ENCODE results near the gene PLCB4. TPM values are rescaled to one million over a fixed set of nuclear protein-coding genes. Genes with fewer than 3 reads are reported as not detected.

The PLCB4 gene
- total RNA-seq, 4 donors from 2014 or later: 17.4 to 264 (median 28.1) TPM

GRCh38 chr20:9334866-9335265 lies 266.0 kb downstream of the PLCB4 start:
- DNase-seq: no peak
- H3K4me3 ChIP-seq: no peak overlapping the region

GRCh38 chr20:9338101-9338500 lies 269.2 kb downstream of the PLCB4 start:
- no peak overlapping the region for H3K27ac ChIP-seq
- no peak for DNase-seq
- intact Hi-C loops (cut with DNase I; ENCODE audit: low total_unique reads): no loop called here
- H3K4me1 ChIP-seq: no peaks in the 10 kb centered on the region
- TF ChIP-seq POLR2A (IDR thresholded peaks at IDR 0.05): no peak
- TF ChIP-seq, protein P1, sequence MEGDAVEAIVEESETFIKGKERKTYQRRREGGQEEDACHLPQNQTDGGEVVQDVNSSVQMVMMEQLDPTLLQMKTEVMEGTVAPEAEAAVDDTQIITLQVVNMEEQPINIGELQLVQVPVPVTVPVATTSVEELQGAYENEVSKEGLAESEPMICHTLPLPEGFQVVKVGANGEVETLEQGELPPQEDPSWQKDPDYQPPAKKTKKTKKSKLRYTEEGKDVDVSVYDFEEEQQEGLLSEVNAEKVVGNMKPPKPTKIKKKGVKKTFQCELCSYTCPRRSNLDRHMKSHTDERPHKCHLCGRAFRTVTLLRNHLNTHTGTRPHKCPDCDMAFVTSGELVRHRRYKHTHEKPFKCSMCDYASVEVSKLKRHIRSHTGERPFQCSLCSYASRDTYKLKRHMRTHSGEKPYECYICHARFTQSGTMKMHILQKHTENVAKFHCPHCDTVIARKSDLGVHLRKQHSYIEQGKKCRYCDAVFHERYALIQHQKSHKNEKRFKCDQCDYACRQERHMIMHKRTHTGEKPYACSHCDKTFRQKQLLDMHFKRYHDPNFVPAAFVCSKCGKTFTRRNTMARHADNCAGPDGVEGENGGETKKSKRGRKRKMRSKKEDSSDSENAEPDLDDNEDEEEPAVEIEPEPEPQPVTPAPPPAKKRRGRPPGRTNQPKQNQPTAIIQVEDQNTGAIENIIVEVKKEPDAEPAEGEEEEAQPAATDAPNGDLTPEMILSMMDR (IDR thresholded peaks at IDR 0.05): no peak
- no peaks in the 10 kb centered on the region for H3K27me3 ChIP-seq
- no peaks in the 10 kb centered on the region for H3K36me3 ChIP-seq
- H3K4me3 ChIP-seq: no peak overlapping the region
- no peaks in the 10 kb centered on the region for H3K9me3 ChIP-seq

More at GRCh38 chr20:9334866-9335265, 266.0 kb downstream of the PLCB4 start:
- intact Hi-C loops (cut with DNase I; ENCODE audit: low total_unique reads): no loop called here
- Histone ChIP-seq H3K27me3 (no peaks in the 10 kb centered on the region), H3K27ac (no peak overlapping the region), H3K4me1 (no peaks in the 10 kb centered on the region), H3K36me3 (no peaks in the 10 kb centered on the region), H3K9me3 (no peaks in the 10 kb centered on the region)
- TF ChIP-seq, protein P1 (IDR thresholded peaks at IDR 0.05): no peak
- TF ChIP-seq POLR2A (IDR thresholded peaks at IDR 0.05): no peak

DNA sequence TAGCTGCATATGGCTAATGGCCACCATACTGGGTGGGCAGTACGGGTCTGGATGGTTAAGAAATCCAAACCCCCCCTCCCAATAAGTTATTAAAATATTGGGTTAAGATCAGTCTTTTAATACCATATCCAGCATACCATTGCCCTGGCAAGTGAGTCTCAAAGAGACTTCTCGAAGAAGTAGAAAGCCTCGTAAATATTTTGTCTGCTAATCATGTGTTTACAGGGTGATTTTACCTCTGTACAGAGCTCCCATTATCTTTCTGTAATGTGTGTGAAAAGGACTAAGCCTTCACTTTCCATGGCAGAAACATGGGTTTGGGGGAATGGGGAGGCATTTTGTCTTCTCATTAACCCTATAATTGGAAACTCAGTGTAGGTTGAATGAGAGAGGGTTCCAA lies 270.8 kb downstream of the PLCB4 start:
- Histone ChIP-seq H3K4me3 (no peak overlapping the region), H3K27me3 (no peaks in the 10 kb centered on the region), H3K27ac (no peak overlapping the region), H3K9me3 (no peaks in the 10 kb centered on the region), H3K36me3 (no peaks in the 10 kb centered on the region), H3K4me1 (no peaks in the 10 kb centered on the region)
- intact Hi-C loops (cut with DNase I; ENCODE audit: low total_unique reads): no loop called here
- TF ChIP-seq POLR2A (IDR thresholded peaks at IDR 0.05): no peak
- TF ChIP-seq, protein P1 (IDR thresholded peaks at IDR 0.05): no peak
- DNase-seq: no peak

DNA sequence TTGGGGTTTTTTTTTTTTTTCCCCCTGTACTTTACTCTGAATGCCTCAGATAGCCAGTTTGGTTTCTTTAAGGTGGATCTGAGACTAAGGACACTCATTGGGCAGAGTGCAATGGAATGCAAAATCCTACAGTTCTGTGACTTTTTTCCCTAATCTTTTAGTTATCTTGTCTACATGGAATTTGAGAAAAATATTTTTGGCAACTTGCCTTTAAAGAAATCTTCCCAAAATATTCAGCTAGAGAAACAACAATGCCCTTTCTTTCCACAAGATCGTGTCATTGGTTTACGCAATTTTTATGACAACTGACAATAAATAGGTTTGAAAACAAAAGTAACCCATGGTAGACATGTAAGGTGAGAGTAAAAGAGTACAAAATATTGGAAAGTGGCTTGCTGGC lies 273.8 kb downstream of the PLCB4 start:
- DNase-seq: no peak
- Histone ChIP-seq H3K36me3 (no peaks in the 10 kb centered on the region), H3K4me3 (no peak overlapping the region), H3K27ac (no peak overlapping the region), H3K4me1 (no peaks in the 10 kb centered on the region), H3K27me3 (no peaks in the 10 kb centered on the region), H3K9me3 (no peaks in the 10 kb centered on the region)
- intact Hi-C loops (cut with DNase I; ENCODE audit: low total_unique reads): no loop called here
- TF ChIP-seq, protein P1 (IDR thresholded peaks at IDR 0.05): no peak
- TF ChIP-seq POLR2A (IDR thresholded peaks at IDR 0.05): no peak

GRCh38 chr20:9344083-9344920 lies 275.4 kb downstream of the PLCB4 start:
- peak; percentile 22 to 43 for DNase-seq
- Histone ChIP-seq H3K4me3 (no peak overlapping the region), H3K36me3 (no peaks in the 10 kb centered on the region), H3K9me3 (no peaks in the 10 kb centered on the region), H3K27me3 (no peaks in the 10 kb centered on the region), H3K27ac (peak overlapping the region; percentile 21 to 65), H3K4me1 (no peaks in the 10 kb centered on the region)
- no peak for TF ChIP-seq POLR2A (IDR thresholded peaks at IDR 0.05)
- TF ChIP-seq, protein P1 (IDR thresholded peaks at IDR 0.05): no peak
- intact Hi-C loops (cut with DNase I; ENCODE audit: low total_unique reads): no loop called here
